Stimulated activated CD4-positive, alpha-beta T cell treated with anti-CD3 and anti-CD28 coated beads, Interleukin-2, amount 100 ng/mL, for 4 hours (primary cell): Measurements from ENCODE around the gene GBP2.
A peak's percentile ranks its signal among the peaks of the same experiment; 100 is the strongest.
"Not testable (repeated sequence)": the region's sequence is repeated elsewhere in the genome, so short reads cannot be mapped to it uniquely, and the experiment has no call there.

Experiments used
- DNase-seq: peaks from one replicate; pipeline ENCODE4 v3.0.0-alpha.2; 2020; ENCODE audit warnings: low read depth

GBP2 gene

GRCh38 chr1:89126602-89127565, 970 bp upstream of the GBP2 start:
- DNase-seq, result peak; percentile 84

- no peak for DNase-seq
Measured at GRCh38 chr1:89125240-89125912, 538 bp downstream of the GBP2 start.

GRCh38 chr1:89121641-89122040, 4.3 kb downstream of the GBP2 start:
- no peak for DNase-seq

- no peak for DNase-seq
Measured at GRCh38 chr1:89114662-89115061, 11.3 kb downstream of the GBP2 start.

GRCh38 chr1:89112871-89113613, 12.9 kb downstream of the GBP2 start:
- DNase-seq, result no peak

GRCh38 chr1:89104687-89105086, 21.2 kb downstream of the GBP2 start:
- DNase-seq, result no peak

GRCh38 chr1:89104147-89104546, 21.8 kb downstream of the GBP2 start:
- no peak for DNase-seq

- no peak for DNase-seq
Measured at GRCh38 chr1:89102021-89102420, 23.9 kb downstream of the GBP2 start.

GRCh38 chr1:89100412-89100811, 25.5 kb downstream of the GBP2 start:
- DNase-seq, result no peak

GRCh38 chr1:89098857-89099256, 27.1 kb downstream of the GBP2 start:
- no peak for DNase-seq

- no peak for DNase-seq
Measured at GRCh38 chr1:89095737-89096136, 30.2 kb downstream of the GBP2 start.

- DNase-seq, result no peak
Measured at GRCh38 chr1:89089962-89090361, 36.0 kb downstream of the GBP2 start.

- DNase-seq, result no peak
Measured at GRCh38 chr1:89088572-89088971, 37.3 kb downstream of the GBP2 start.

GRCh38 chr1:89087241-89087640, 38.7 kb downstream of the GBP2 start:
- DNase-seq, result no peak

GRCh38 chr1:89085781-89086180, 40.1 kb downstream of the GBP2 start:
- no peak for DNase-seq

GRCh38 chr1:89081005-89081404, 44.9 kb downstream of the GBP2 start:
- no peak for DNase-seq

GRCh38 chr1:89080068-89080467, 45.8 kb downstream of the GBP2 start:
- not testable (repeated sequence) for DNase-seq

GRCh38 chr1:89072466-89073065, 53.3 kb downstream of the GBP2 start:
- not testable (repeated sequence) for DNase-seq

- no peak for DNase-seq
Measured at GRCh38 chr1:89070509-89070908, 55.4 kb downstream of the GBP2 start.

- no peak for DNase-seq
Measured at GRCh38 chr1:89069951-89070350, 56.0 kb downstream of the GBP2 start.

GRCh38 chr1:89068291-89068690, 57.6 kb downstream of the GBP2 start:
- no peak for DNase-seq
